GM18526 (cell line): Measurements from ENCODE around the gene DYNC2LI1.

Source experiments
- POLR2A ChIP-seq: IDR thresholded peaks from 3 replicates; pipeline ENCODE4 v1.6.1; 2011; ENCODE audit not compliant: insufficient read length; ENCODE audit errors: extremely low read depth

DYNC2LI1 gene

DNA sequence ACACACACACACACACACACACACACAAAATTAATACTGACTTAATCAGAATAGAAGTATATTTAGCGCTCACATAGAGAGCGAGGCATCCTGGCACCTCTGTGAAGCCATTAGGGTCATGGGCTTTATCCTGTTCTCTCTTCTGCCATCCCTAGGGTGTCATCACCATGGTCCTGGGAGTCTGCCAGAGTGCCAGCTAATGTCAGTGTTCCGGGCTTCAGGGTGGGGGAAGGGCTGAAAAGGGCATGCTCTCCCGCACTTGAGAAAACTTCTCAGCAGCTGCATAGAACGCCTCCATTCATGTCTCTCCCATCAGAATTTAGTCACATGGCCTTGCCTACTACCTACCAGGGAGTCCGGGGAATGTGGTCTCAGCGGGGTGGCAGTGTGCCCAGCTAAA lies 19.7 kb upstream of the DYNC2LI1 start:
- no peak for TF ChIP-seq POLR2A

DNA sequence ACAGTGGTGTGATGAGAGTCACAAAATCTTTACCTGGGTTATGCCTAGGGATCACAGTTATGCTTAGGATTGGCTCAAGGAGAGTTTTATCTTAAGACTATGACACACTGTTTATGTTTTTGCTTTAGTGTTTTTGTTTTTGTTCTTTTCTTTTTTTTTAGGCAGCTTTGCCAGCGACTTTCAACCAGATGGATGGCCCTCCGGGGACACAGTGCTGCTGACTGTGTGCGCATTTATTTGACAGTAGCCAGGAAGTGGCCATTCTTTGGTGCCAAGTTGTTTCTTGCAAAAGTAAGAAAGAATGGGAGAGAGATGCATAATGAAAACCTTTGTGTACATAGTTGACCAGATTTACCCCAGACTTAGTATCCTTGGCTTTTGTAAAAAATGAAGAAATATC lies 15.1 kb upstream of the DYNC2LI1 start:
- no peak for TF ChIP-seq POLR2A

DNA sequence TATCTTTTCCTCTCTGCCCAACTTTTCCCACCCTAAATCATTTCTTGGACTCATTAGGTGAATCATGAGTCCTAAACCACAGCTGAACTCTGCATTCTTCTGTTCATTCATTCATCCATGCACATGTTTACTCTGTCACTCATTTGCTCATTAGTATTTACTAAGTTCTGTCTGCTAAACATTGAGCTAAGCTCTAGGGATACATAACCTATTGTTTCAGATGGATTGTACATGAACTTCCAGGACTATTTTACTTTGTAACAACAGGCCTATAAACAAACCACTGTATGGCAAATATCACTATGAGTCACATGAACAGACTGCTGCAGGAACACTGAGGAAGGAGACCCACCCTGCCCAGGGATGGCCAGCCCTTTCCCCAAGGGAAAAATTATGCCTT lies 14.6 kb upstream of the DYNC2LI1 start:
- TF ChIP-seq POLR2A: no peak

DNA sequence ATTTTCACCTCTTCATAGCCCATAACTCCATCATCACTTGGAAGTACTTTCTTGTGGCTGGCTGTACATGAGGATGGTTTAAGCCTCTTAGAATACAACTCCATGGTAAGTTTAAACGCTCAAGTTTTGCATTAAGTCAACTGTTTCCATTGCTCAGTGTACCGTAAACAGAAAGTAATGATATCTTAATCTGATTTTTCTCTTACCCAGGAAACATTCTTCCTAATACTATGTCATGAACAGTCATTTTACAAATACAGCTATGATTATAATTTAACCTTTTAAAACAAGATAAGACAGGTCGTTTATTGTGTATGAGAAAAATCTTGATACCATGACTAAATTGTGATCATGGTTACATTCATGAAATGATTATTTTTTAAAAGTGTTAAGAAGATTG lies 11.6 kb upstream of the DYNC2LI1 start:
- no peak for TF ChIP-seq POLR2A

DNA sequence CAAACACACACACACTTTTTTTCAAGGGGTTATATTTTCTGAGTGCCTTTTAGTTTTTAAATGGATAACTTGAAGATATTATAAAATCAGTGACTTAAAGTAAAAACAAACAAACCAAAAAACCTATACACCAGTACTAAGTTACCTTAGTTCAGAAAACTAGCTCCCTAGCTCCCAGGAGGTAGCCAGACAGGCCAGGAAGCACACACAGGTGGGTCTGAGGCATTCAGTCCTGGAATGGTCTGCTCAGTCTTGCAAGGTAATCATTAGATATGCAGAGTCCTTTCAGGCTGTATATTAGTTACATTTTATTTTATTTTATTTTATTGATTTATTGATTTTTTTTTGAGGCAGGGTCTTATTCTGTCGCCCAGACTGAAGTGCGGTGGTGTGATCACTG lies 10.7 kb upstream of the DYNC2LI1 start:
- TF ChIP-seq POLR2A: no peak

DNA sequence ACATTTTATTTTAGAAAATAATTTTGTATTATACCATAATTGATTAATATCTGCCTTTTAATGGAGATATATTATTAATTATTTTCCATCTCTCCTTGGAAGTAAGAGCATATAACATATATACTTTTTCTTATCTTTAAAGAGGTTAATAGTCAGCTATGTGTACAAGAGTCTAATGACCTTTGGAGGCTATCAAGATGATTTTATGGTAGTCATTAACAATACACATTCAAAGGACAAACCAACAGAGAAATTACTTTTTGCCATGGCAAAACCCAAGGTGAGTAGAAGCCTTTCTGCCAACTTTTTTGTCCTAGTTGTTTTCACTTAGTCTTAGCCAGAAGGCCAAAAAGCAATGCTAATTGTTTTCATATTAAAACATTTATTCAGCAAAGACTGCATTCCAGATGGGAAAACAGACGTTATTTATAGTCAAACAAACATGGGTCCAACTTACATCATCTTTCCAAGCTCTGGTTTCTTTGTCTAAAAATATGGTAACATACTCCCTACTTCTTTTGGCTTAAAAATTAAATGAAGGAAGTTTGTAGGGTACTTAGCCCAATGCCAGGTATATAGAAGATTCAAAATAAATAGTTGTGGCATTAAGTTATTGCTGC lies 9.6 kb upstream of the DYNC2LI1 start:
- TF ChIP-seq POLR2A: no peak

DNA sequence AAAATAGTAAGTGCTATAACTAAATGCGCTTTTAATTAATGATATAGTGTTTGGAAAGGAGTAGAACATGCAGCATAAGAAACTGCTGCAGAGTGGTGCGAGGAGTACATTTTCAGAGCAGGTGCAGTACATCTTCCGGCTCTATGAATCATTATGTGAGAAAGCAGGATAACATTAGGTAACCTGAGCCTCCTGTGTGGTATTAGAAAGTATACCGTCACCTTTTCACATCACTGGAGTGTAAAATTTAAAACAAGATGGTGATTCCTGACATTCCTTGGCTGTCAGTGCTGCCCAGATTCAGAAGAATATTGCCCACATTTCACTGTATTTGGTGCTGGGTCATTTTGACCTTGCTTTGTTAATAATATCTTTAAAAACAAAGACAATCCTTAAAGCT lies 7.8 kb upstream of the DYNC2LI1 start:
- TF ChIP-seq POLR2A: no peak

DNA sequence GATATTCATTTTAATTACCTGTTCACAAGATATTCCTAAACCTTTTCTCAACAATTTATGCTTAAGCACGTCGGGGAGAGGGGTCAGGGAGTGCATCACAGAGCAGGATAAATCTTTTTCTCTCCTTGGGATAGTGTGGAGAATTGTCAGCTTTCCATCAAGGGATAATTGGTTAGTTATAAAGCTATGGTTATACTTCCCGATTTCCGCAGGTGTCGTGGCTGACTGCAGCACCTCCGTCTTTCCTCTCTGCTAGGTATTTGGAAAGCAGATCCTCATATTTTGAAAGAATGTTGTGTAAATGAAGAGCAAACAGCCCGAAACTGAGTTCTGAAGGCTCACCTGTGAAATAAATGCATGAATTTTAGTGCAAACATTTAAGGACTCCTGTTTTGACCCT lies 778 bp downstream of the DYNC2LI1 start:
- no peak for TF ChIP-seq POLR2A

DNA sequence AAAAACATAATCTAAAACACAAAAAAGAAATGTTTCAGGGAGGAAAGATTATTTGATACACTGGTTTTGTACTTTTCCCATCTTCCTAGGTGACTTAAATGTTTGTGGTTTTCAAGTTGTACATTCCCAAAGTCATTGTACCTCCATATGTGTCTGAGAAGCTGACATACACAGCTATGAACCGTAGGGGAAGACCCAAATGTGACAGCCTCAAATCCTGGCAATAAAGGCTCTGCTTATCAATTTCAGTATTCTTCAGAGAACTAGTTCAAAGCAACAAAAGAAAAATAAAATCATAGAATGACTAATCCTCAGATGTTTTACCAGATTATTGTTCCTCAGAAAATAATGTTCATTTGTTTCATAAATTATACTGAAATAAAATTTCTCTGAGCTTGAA lies 2.5 kb downstream of the DYNC2LI1 start:
- TF ChIP-seq POLR2A: no peak

DNA sequence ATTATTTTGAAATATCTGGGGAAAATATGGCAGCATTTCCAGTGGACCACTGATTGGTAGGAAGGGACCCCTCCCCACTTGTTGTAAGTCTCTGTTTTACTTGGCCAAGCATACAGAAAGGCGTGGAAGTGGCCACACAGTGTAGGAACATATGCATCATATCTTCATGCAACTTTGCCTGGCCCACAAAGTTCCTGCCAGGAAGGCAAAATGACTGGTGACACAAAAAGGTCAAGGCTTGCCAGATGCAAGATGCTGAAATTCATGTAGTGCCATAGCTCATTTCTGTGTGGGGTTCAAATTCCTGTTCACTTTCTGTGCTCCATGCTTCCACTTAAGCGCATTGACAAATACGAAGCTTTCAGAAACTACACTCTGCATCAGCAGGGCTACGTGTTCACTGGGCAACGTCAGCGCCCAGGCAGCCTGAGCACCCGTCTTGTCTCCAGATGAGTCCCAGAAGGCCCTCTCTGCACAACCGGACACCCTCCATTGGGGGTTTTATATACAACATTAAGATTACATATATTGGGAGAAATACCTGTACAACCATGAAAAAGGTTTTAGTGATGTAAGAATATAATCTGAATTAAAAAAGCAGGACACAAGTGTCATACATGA lies 3.6 kb downstream of the DYNC2LI1 start:
- TF ChIP-seq POLR2A: no peak

DNA sequence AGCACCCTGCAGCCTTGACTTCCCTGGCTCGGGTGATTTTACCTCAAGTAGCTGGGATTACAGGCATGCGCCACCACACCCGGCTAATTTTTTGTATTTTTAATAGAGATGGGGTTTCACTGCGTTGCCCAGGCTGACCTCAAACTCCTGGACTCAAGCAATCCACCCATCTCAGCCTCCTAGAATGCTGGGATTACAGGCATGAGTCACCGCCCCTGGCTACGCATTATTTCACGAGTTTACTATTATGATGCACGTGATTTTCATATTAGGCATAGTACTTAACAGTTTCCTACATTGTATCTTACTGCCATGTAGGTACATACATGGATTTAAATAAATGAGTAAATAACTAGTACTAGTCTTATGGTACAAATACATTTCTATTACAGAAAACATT lies 4.4 kb downstream of the DYNC2LI1 start:
- TF ChIP-seq POLR2A: no peak

DNA sequence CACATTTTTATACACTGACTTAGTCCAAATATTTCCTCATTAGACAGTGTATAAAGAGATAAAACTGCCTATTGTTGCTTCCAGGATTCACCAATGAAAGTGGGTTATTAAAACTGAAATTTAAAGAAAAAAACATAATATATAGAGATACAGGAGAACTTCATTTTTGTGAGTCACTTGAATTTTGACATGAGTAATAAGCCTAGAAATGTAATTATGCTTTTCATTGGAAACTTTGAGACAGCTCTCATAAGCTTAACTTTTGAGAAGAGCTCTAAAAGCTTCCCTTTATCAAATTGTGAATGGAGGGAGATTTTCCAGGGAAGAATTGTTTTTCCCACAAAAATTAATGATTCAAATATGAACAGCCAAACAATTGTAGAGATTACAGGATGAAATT lies 14.1 kb downstream of the DYNC2LI1 start:
- TF ChIP-seq POLR2A: no peak

DNA sequence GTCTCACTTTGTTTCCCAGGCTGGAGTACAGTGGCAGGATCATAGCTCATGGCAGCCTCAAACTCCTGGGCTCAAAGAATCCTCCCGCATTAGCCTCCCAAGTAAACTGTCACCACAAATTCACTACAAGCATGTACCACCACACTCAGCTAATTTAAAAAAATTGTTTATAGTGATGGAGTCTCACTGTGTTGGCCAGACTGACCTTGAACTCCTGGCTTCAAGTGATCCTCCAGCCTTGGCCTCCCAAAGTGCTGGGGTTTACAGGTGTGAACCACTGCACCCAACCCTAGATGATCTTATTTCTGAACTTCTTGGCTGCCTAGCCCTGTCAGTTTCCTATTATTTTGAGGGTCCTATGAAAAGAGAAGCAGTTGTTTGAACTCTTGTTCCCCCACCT lies 14.8 kb downstream of the DYNC2LI1 start:
- TF ChIP-seq POLR2A: no peak

DNA sequence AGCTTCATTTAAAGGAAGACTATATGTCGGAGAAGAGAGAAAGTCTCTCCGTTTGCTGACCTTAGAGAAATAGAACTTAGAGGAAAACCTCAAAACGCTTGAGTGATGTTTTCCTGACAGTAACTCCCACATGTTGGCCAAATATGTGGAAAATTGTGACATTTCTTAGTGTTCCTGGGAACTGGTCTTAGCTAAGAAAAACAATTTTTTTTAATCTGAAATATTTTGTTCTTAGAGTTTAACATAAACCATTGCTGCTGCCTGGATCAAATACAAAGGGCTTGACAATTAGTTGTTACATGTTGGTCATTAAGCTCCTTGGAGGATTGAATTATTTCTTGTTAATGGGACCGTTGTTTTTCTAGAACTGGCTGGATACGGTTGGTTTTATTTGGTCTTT lies 16.3 kb downstream of the DYNC2LI1 start:
- no peak for TF ChIP-seq POLR2A

DNA sequence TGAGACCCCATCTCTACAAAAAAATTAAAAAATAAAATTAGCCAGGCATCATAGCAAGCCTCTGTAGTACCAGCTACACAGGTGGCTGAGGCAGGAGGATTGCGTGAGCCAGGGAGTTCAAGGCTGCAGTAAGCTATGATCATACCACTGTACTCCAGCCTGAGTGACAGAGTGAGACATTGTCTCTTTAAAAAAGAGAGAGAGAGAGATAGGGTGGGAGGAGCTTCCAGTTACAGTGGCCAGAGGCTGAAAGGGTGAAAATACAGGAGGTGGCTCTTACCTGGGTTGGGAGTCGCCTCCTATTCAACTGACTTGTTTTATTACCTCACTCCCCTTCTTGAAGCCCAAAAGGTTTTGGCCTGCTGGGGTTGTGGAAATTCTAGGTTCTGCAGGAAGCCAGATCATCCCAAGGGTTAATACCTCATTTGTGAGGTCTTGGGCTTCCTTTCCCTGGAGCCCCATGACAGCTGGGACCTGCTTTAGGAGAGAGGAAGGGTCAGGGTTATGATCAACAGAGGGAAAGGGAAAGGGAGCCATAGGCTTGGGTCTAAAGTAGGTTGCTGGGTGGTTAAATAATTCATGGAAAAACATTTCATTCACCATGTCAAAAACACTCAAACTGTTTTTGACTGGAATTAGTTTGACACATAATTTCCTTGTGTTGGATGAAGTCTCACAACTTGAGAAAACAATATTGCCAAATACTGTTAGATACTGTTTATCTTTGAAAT lies 17.4 kb downstream of the DYNC2LI1 start:
- no peak for TF ChIP-seq POLR2A

DNA sequence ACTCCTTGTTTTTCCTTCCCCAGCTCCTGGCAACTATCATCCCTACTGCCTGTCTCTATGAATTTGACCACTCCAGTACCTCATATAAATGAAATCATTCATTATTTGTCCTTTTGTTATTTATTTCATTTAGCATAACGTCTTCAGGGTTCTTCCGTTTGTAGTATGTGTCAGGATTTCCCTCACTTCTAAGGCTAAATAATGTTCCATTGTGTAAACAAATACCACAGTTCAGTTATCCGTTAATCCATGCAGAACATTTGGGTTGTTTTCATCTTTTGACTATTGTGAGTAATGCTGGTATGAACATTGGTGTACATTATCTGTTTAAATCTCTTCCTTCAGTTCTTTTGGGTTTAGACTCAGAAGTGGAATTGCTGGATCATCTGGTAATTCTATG lies 18.8 kb downstream of the DYNC2LI1 start:
- TF ChIP-seq POLR2A: no peak

DNA sequence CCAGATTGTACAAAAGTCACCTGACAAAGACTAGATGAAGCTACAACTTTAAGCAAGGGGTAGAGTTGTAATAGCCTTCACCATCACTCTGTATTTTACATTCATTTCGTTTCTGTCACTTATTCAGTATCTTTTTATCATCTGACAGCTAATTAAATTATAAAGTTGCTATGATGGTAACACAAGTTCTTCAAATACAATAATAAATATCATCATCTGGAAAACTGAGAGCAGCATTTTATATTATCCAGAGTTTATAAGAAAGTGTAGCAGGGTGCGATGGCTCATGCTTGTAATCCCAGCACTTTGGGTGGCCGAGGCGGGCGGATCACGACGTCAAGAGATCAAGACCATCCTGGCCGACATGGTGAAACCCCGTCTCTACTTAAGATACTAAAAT lies 21.1 kb downstream of the DYNC2LI1 start:
- no peak for TF ChIP-seq POLR2A

DNA sequence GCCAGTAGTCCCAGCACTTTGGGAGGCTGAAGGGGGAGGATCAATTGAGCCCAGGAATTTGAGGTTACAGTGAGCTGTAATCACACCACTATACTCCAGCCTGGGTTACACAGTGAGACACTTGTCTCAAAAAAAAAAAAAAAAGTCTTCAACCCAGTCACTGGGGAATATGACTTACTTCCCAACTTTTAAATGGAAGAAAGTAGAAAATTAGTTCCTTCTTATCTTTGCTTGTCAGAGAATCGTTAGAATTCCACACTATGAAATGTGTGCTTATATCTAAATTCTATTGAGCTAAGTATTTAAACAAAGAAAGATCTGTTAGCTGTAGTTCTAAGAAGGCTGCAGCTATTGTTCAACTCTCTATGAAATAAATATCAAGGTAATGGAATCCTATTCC lies 22.4 kb downstream of the DYNC2LI1 start:
- TF ChIP-seq POLR2A: no peak
